Suppressor macrophage (primary cell): ENCODE data around the gene SEMA4A.
A peak's percentile ranks its signal among the peaks of the same experiment; 100 is the strongest.
"Not testable (repeated sequence)": the region's sequence is repeated elsewhere in the genome, so short reads cannot be mapped to it uniquely, and the experiment has no call there.

Experiments
- DNase-seq, 4 experiments: peaks; one replicate each; pipeline ENCODE4 v3.0.0-alpha.2; 2020 to 2022

SEMA4A gene

DNA sequence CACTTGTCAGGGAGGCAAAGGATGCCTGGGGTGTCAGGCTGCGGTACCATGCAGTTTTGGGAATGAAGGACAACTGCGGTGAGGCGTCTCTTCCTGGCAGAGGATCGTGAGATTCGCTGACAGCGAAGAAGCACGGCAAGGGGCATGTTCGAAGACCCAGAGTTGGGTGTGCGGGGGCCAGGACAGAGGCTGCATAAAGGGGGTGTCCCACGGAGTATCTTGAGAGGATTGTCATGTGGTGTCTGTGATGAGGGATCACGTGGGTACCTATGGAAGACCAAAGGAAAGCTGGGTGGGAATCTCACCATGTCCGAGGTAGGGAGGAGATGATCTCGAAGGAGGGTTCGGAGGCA, 40.9 kb downstream of the SEMA4A start:
- peak in 3 of 4 experiments; percentile 9 to 20 (median 19) for DNase-seq

GRCh38 chr1:156195853-156196252, 42.5 kb downstream of the SEMA4A start:
- DNase-seq = no peak

DNA sequence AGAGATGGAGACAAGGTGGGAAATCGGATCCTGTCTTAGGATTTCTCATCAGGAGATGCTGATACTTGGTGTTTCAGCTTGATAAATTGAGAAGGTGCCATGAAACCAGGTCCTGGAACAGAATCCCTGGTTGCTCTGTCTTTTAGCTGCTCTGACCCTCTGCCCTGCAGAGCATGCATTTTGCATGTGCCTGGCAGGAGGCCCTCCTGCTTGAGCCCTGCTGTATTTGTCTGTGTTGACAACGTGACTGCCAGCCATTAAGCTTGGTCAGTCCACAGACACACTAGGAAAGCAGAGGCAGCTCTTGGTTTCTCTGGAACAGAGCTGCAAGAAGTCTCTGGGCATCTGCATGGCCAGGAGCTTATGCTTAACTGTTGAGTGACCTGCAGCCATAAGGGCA, 43.1 kb downstream of the SEMA4A start:
- no peak for DNase-seq

GRCh38 chr1:156198831-156199349, 45.5 kb downstream of the SEMA4A start:
- no peak for DNase-seq

- no peak for DNase-seq
These were observed 46.7 kb downstream of the SEMA4A start for GRCh38 chr1:156200044-156200443.

DNA sequence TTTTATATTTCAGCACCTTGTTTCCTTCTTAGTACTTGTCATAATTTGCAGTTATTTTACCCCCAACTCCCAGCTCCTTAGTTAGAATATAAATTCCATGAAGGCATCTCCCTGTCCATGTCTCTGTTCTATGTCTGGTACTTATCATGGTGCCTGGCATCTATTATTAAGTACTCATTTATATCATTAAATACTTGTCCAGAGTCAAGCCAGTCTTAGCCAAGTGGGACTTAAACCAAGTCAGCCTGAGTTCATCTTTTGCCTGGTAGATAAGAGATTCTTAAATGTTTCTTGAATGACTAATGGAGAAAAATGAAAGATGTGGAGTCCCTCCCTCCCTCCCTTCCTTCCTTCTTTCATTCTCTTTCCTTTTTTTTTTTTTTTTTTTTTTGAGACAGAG, 49.9 kb downstream of the SEMA4A start:
- DNase-seq = no peak

DNA sequence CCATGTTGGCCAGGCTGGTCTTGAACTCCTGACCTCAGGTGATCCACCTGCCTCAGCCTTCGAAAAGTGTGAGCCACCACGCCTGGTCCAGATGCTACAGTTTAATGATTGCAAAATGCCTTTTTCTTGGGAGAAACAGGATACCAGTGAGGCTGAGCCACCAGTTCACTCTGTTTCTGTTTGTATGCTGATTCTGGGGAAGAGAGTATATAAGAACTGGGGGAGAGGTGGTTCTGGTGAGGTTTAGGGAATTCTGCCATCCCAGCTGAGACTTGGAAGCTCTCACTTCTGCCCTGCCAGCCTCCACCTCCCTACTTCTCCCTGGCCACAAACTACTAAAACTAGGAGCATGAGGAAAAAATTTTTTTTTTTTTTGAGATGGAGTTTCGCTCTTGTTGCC, 51.3 kb downstream of the SEMA4A start:
- DNase-seq = no peak

- DNase-seq = no peak
These were observed 57.9 kb downstream of the SEMA4A start for GRCh38 chr1:156211243-156211642.

- DNase-seq = no peak
These were observed 58.7 kb downstream of the SEMA4A start for GRCh38 chr1:156212130-156212529.

GRCh38 chr1:156212833-156213643, 59.7 kb downstream of the SEMA4A start, which contains the start of gene PMF1:
Gene PMF1, plus strand, starts transcription at chr1:156213007. Its CDS starts 9 bp downstream, at chr1:156213016.
- DNase-seq = peak; percentile 95 to 98 (median 98)

GRCh38 chr1:156213644-156213966, 60.2 kb downstream of the SEMA4A start:
- no peak for DNase-seq

GRCh38 chr1:156214024-156214748, 60.8 kb downstream of the SEMA4A start:
- peak in 1 of 4 experiments; percentile 14 for DNase-seq

- DNase-seq = not testable (repeated sequence)
These were observed 63.1 kb downstream of the SEMA4A start for GRCh38 chr1:156216361-156217086.

GRCh38 chr1:156217871-156218270, 64.5 kb downstream of the SEMA4A start:
- DNase-seq = peak; percentile 24 to 61 (median 46)

DNA sequence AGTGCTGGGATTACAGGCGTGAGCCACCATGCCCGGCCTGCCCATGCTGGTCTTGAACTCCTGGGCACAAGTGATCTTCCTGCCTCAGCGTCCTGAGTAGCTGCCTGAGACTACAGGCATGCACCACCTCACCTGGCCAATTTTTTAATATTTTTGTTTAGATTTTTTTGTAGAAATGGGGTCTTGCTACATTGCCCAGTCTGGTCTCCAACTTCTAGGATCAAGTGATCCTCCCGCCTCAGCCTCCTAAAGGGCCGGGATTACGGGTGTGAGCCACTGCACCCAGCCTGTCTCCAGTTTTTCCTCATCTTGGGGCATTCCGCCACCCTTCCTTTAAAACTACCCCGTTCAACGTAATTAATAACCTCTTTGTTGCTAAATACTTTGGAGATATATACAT, 66.8 kb downstream of the SEMA4A start:
- DNase-seq = no peak

DNA sequence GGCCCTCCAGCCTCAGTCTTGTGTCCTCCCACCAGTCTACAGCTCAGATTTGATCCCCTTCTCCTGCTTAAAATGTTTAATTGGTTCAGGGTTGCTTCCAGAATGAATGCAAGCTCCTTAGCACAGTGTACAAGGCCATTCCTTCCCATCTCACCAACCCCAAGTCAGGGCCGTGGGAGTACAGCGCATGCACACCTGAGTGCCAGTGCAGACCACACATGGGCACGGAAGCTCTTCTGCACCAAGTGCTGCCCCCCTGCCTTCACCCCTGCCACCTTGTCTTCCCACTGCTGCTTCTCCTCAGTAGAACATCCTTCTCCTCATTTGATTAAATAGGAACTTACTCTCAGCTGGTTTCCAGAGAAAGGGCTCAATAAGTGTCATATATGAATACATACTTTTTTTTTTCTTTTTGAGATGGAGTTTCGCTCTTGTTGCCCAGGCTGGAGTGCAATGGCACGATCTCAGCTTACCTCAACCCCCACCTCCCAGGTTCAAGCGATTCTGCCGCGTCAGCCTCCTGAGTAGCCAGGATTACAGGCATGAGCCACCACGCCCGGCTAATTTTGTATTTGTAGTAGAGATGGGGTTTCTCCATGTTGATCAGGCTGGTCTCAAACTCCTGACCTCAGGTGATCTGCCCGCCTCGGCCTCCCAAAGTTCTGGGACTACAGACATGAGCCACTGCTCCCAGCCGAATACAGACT, 68.8 kb downstream of the SEMA4A start:
- no peak for DNase-seq

GRCh38 chr1:156225677-156226014, 72.3 kb downstream of the SEMA4A start:
- no peak for DNase-seq

DNA sequence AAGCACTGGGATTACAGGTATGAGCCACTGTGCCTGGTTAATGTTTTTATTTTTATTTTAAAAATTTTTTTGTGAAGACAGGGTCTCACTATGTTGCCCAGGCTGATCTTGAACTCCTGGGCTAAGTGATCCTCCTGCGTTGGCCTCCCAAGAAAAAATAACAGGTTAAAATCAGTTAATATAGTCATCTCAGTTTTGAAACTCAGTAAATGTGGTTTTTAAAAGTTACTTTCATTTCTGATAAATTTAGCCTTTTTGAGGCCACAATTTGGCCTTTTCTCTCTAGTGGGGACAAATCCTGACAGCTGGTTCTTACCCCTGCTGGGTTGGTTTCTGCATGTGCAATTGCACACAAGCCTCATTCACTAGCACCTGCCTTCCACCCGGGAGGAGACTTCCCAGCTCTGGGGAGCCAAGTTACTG, 72.7 kb downstream of the SEMA4A start:
- DNase-seq = no peak

DNA sequence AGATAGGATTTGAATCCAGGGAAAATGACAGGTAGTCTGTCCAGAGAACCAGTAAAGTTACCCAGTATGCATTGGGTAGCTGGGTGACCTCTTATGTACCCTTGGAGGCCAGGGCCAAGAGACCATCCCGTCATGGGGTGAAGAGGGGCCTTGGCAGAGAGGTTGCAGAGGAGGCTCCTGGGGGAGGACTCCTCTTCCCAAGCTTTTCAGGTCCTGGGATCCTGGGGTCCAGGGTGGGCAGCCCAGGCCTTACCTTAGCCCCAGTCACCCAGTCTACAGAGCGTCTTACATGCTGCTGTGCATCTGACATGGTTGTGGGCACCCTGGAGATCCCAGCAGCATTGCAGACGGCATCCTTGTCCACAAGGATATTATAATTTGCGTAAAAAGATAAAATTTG, 73.4 kb downstream of the SEMA4A start:
- no peak for DNase-seq
